Right lobe of liver (tissue), 6 donors: ENCODE measurements around the gene MAP3K13. TPM values are rescaled to one million over a fixed set of nuclear protein-coding genes. Genes with fewer than 3 reads are reported as not detected.

Experiments used
- ATAC-seq, 4 donors: fragments of 200-7000 bp; cut with Tn5 transposase; one replicate each; pipeline ENCODE4 v1.9.1; 2020; ENCODE audit warnings: mild to moderate bottlenecking in 4 of 4, moderate library complexity in 4 of 4
- DNase-seq, 3 donors: peaks; one replicate each; pipeline ENCODE4 v3.0.0-alpha.2; 2020
- H3K27ac ChIP-seq, 3 donors: fragments of 200-600 bp; one replicate each; pipeline ENCODE4 v1.8.0; 2022
- H3K27me3 ChIP-seq, 2 donors: fragments of 200-600 bp; one replicate each; pipeline ENCODE4 v1.8.0; 2022
- H3K36me3 ChIP-seq, 4 donors: fragments of 200-600 bp; sonication (generic) in 1 of 4; one replicate each; pipeline versions ENCODE4 v1.5.1 to v1.8.0; 2017 to 2022; ENCODE audit warnings: control low read depth in 1 of 4
- H3K4me1 ChIP-seq, 4 donors: fragments of 200-600 bp; sonication (generic) in 1 of 4; one replicate each; pipeline versions ENCODE4 v1.5.1 to v1.8.0; 2017 to 2022; ENCODE audit warnings: control low read depth in 1 of 4
- H3K4me3 ChIP-seq, 3 donors: fragments of 200-600 bp; one replicate each; pipeline ENCODE4 v1.8.0; 2022
- H3K9me3 ChIP-seq, 4 donors: fragments of 200-600 bp; sonication (generic) in 1 of 4; one replicate each; pipeline versions ENCODE4 v1.5.1 to v1.8.0; 2017 to 2022; ENCODE audit warnings: control low read depth in 1 of 4
- POLR2A ChIP-seq: fragments of 450-650 bp; IDR thresholded peaks from one replicate; pipeline ENCODE4 v1.6.1; 2017; ENCODE audit warnings: antibody characterized with exemption, mild to moderate bottlenecking
- WGBS: methylation state at CpG from one replicate; pipeline ENCODE4 v1.1.6; 2018; ENCODE audit warnings: low coverage, low lambda C conversion rate; ENCODE audit not compliant: insufficient coverage; ENCODE audit errors: missing lambda C conversion rate; 5-methylcytosine and 5-hydroxymethylcytosine counted together
- intact Hi-C, 2 donors: fragments of 100-400 bp; cut with DNase I; formaldehyde crosslinking; loops; one replicate each; pipeline versions ENCODE4 v1.11.2 to v1.14.1; 2022
- total RNA-seq, 6 experiments: library from RNA; depleted of rRNA in 2 of 6; stranded (reverse); fragments of >200 nt in 2 of 6; fragmentation: NEBNext Ultra II Directional in 3 of 6; extraction: Animal tissue kit (Norgen Biotek cat#: 25700) in 3 of 6; gene quantifications; one replicate each; pipeline versions ENCODE4 v1.1.0 to v1.2.4, GENCODE V29; 2016 to 2023
- TF ChIP-seq, protein P1 (sequence below), 4 donors: fragments of 200-600 bp in 3 of 4; fragments of 450-650 bp in 1 of 4; IDR thresholded peaks; one replicate each; pipeline versions ENCODE4 v1.5.1 to v1.8.0; 2016 to 2022; ENCODE audit warnings: antibody characterized with exemption in 4 of 4, mild to moderate bottlenecking in 2 of 4
- donor health status: DM: no; HTN: yes; CAD: no.
- donor health status: DM: no; HTN: no; CAD: no.
- donor health status: DM: no; HTN: no; CAD: no.
- donor health status: DM: no; HTN: yes; CAD: no.
- donor health status: DM: no; HTN: yes; CAD: no.

MAP3K13 gene
- total RNA-seq, 6 experiments from 2014 or later = 14.1 to 30.9 (median 24.1) TPM

GRCh38 chr3:185353225-185353624 lies 9.7 kb upstream of the MAP3K13 start:
- intact Hi-C loops = no loop called here

GRCh38 chr3:185353823-185354614 lies 8.9 kb upstream of the MAP3K13 start:
- no peak overlapping the region for H3K4me3 ChIP-seq
- no peak overlapping the region for H3K27ac ChIP-seq
- TF ChIP-seq POLR2A = no peak
- TF ChIP-seq, protein P1, sequence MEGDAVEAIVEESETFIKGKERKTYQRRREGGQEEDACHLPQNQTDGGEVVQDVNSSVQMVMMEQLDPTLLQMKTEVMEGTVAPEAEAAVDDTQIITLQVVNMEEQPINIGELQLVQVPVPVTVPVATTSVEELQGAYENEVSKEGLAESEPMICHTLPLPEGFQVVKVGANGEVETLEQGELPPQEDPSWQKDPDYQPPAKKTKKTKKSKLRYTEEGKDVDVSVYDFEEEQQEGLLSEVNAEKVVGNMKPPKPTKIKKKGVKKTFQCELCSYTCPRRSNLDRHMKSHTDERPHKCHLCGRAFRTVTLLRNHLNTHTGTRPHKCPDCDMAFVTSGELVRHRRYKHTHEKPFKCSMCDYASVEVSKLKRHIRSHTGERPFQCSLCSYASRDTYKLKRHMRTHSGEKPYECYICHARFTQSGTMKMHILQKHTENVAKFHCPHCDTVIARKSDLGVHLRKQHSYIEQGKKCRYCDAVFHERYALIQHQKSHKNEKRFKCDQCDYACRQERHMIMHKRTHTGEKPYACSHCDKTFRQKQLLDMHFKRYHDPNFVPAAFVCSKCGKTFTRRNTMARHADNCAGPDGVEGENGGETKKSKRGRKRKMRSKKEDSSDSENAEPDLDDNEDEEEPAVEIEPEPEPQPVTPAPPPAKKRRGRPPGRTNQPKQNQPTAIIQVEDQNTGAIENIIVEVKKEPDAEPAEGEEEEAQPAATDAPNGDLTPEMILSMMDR (IDR thresholded peaks at IDR 0.05) = peak; percentile 47 to 71 (median 56)
- intact Hi-C loops = no loop called here
- H3K9me3 ChIP-seq = no peaks in the 10 kb centered on the region
- H3K27me3 ChIP-seq = no peaks in the 10 kb centered on the region
- peak; percentile 45 to 71 (median 62) for DNase-seq
- H3K36me3 ChIP-seq = no peaks in the 10 kb centered on the region
- ATAC-seq = peak; percentile 83 to 97 (median 93)
- WGBS = 44% methylated on average over 10 of the region's 13 CpGs
- peaks cover 0 to 3% (median 0%) of the 10 kb centered on the region in 4 donors for H3K4me1 ChIP-seq

More at GRCh38 chr3:185353225-185353624, 9.7 kb upstream of the MAP3K13 start:
- peaks cover 0 to 3% (median 0%) of the 10 kb centered on the region in 4 donors for H3K4me1 ChIP-seq
- ATAC-seq (peak in 2 of 4 donors; percentile 35 to 49), DNase-seq (no peak)
- no peak overlapping the region for H3K27ac ChIP-seq
- H3K36me3 ChIP-seq = no peaks in the 10 kb centered on the region
- H3K9me3 ChIP-seq = no peaks in the 10 kb centered on the region
- no peaks in the 10 kb centered on the region for H3K27me3 ChIP-seq
- WGBS = 46% methylated on average over 5 of the region's 5 CpGs
- no peak overlapping the region for H3K4me3 ChIP-seq
- no peak for TF ChIP-seq POLR2A
- TF ChIP-seq, protein P1 (IDR thresholded peaks at IDR 0.05) = no peak

- Histone ChIP-seq H3K27ac (no peak overlapping the region), H3K27me3 (no peaks in the 10 kb centered on the region), H3K36me3 (no peaks in the 10 kb centered on the region), H3K4me3 (no peak overlapping the region), H3K4me1 (peaks cover 0 to 23% (median under 1%) of the 10 kb centered on the region in 4 donors), H3K9me3 (no peaks in the 10 kb centered on the region)
- intact Hi-C loops = no loop called here
- WGBS = 85% methylated on average over 5 of the region's 5 CpGs
- DNase-seq (no peak), ATAC-seq (no peak)
- TF ChIP-seq, protein P1 (IDR thresholded peaks at IDR 0.05) = no peak
- TF ChIP-seq POLR2A = no peak
These were observed 6.4 kb upstream of the MAP3K13 start for GRCh38 chr3:185356499-185356898.

DNA sequence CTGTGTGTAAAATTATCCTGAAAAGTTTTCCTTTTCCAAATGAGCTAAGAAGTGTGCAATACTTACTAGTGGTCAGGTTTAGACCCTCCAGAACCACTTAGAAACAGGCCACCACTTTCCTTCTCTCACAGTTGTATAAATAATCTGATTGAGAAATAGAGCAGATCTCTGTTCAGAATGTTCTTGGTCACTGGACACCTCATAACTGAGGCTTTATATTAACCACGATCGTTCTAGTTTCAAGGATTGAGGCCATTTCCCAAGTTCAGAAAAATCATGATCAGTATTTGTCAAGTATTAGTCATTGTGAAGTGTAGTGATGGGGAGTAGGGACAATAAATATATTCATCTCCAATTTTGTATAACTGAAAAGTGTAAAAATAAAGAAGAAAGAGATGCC lies 1.0 kb upstream of the MAP3K13 start:
- H3K4me1 ChIP-seq = peaks cover 0 to 40% (median 15%) of the 10 kb centered on the region in 4 donors
- DNase-seq = no peak
- H3K4me3 ChIP-seq = no peak overlapping the region
- peak overlapping the region; percentile 13 to 63 (median 61) for H3K27ac ChIP-seq
- ATAC-seq = peak; percentile 72 to 76 (median 74)
- intact Hi-C loops = no loop called here
- H3K27me3 ChIP-seq = no peaks in the 10 kb centered on the region
- H3K36me3 ChIP-seq = no peaks in the 10 kb centered on the region
- TF ChIP-seq, protein P1 (IDR thresholded peaks at IDR 0.05) = no peak
- TF ChIP-seq POLR2A = peak; percentile 12
- WGBS = 21% methylated on average over 2 of the region's 2 CpGs
- H3K9me3 ChIP-seq = no peaks in the 10 kb centered on the region
